ENCODE results near the gene KRI1. TPM values are rescaled to one million over a fixed set of nuclear protein-coding genes. Genes with fewer than 3 reads are reported as not detected.
"Not testable (repeated sequence)": the region's sequence is repeated elsewhere in the genome, so short reads cannot be mapped to it uniquely, and the experiment has no call there.

The KRI1 gene
- total and polyA plus RNA-seq, 8 donors = 4.2 to 116 (median 15.6) TPM

- Histone ChIP-seq H3K36me3 (no peaks in the 10 kb centered on the region), H3K27ac (no peak overlapping the region), H3K9me3 (no peaks in the 10 kb centered on the region), H3K4me3 (no peak overlapping the region), H3K27me3 (peaks cover 0 to 42% (median 4%) of the 10 kb centered on the region in 3 donors), H3K4me1 (no peaks in the 10 kb centered on the region)
- 68 to 85% (median 78%) methylated on average over 11 of the region's 11 CpGs for WGBS, 5 donors
- TF ChIP-seq POLR2A (IDR thresholded peaks at IDR 0.05) = no peak
- DNase-seq = no peak
- intact Hi-C loops (cut with DNase I; ENCODE audit: low total_unique reads) = no loop called here
Observed at GRCh38 chr19:10537668-10538067, 28.1 kb downstream of the KRI1 start.

- intact Hi-C loops (cut with DNase I; ENCODE audit: low total_unique reads) = no loop called here
- Histone ChIP-seq H3K4me1 (no peaks in the 10 kb centered on the region), H3K36me3 (no peaks in the 10 kb centered on the region), H3K9me3 (no peaks in the 10 kb centered on the region), H3K4me3 (no peak overlapping the region), H3K27ac (no peak overlapping the region), H3K27me3 (peaks cover 0 to 42% (median 4%) of the 10 kb centered on the region in 3 donors)
- 60 to 74% (median 66%) methylated on average over 6 of the region's 6 CpGs for WGBS, 5 donors
- TF ChIP-seq EP300 (IDR thresholded peaks at IDR 0.05) (no peak), POLR2A (IDR thresholded peaks at IDR 0.05) (no peak), CTCF (IDR thresholded peaks at IDR 0.05) (no peak), POLR2AphosphoS5 (IDR thresholded peaks at IDR 0.05) (no peak)
- no peak for DNase-seq
Observed at GRCh38 chr19:10535613-10536012, 30.2 kb downstream of the KRI1 start.

DNA sequence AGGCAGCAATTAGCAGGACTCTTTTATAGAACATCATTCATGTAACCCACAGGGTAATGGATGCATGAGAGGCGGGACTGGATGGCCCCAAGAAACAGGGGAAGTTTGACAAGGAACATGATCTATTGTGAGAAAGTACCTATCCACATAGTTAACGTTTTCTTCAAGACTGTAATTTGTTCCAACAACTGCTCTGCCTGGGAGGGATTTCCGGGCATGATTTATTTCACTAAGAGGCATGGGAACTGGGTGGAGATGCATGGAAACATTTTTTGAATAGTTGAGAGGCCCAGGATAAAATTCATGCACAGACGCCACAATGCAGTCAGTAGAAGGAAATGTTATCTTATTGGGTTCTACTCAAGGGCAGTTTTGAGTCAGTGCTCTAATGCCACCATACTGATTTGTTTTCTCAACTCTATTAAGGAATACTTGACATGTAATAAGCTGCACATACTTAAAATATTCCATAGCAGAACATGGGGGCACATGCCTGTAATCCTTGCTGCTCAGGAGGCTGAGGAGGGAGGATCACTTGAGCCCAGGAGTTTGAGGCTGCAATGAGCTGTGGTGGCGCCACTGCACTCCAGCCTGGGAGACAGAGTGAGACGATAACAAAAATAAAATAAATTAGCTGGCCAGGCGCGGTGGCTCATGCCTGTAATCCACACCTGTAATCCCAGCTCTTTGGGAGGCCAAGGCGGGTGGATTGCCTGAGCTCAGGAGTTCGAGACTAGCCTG lies 32.0 kb downstream of the KRI1 start:
- peak in 1 of 2 donors; percentile 45 for DNase-seq
- H3K36me3 ChIP-seq = no peaks in the 10 kb centered on the region
- H3K4me1 ChIP-seq = no peaks in the 10 kb centered on the region
- peaks cover 0 to 30% (median 4%) of the 10 kb centered on the region in 3 donors for H3K27me3 ChIP-seq
- intact Hi-C loops (cut with DNase I; ENCODE audit: low total_unique reads) = no loop called here
- no peaks in the 10 kb centered on the region for H3K9me3 ChIP-seq
- no peak for TF ChIP-seq CTCF (IDR thresholded peaks at IDR 0.05)
- 63 to 77% (median 70%) methylated on average over 10 of the region's 10 CpGs for WGBS, 5 donors
- no peak overlapping the region for H3K4me3 ChIP-seq
- H3K27ac ChIP-seq = no peak overlapping the region

DNA sequence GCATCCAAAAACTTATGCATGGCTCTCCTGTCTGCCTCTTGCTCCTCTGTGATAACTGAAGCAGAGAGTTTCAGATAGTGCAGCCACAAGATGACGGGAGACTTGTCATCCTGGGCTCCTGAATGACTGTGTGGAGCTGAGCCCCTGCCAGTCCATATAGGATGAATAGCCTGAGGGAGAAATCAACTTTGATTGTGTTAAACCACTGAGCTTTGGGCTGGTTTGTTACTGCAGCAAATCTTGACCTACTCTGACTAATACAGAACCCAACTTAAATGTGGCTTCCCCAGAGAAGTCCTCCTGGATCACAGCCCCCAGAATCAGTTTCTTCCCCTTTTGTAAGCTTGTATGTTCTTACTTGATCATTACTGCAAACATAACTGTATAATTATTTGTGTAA lies 33.4 kb downstream of the KRI1 start:
- no peak for DNase-seq
- intact Hi-C loops (cut with DNase I; ENCODE audit: low total_unique reads) = no loop called here
- TF ChIP-seq POLR2A (IDR thresholded peaks at IDR 0.05) (no peak), POLR2AphosphoS5 (IDR thresholded peaks at IDR 0.05) (no peak), CTCF (IDR thresholded peaks at IDR 0.05) (no peak), EP300 (IDR thresholded peaks at IDR 0.05) (no peak)
- Histone ChIP-seq H3K4me3 (no peak overlapping the region), H3K36me3 (no peaks in the 10 kb centered on the region), H3K27me3 (peaks cover 0 to 21% (median 4%) of the 10 kb centered on the region in 3 donors), H3K27ac (no peak overlapping the region), H3K4me1 (no peaks in the 10 kb centered on the region), H3K9me3 (no peaks in the 10 kb centered on the region)
- 83 to 100% (median 89%) methylated on average over 1 of the region's 1 CpG for WGBS, 5 donors

DNA sequence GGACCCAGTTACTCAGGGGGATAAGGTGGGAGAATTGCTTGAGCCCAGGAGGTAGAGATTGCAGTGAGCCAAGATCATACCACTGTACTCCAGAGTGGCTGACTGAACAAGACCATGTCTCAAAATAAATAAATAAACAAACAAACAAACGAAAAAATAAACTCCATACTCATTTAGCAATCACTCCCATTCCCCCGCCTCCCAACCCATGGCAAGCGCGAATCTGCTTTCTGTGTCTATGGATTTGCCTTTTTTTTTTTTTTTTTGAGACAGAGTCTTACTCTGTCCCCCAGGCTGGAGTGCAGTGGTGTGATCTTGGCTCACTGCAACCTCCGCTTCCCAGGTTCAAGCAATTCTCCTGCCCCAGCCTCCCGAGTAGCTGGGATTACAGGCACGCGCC lies 38.9 kb downstream of the KRI1 start:
- H3K4me1 ChIP-seq; DNase-seq; H3K4me3 ChIP-seq; H3K27ac ChIP-seq; intact Hi-C loops (cut with DNase I; ENCODE audit: low total_unique reads); H3K9me3 ChIP-seq; H3K36me3 ChIP-seq: not testable (repeated sequence)
- peaks cover 0 to 20% (median 0%) of the 10 kb centered on the region in 3 donors for H3K27me3 ChIP-seq
- WGBS, 5 donors = 85 to 92% (median 89%) methylated on average over 8 of the region's 8 CpGs
